SK-N-MC (cell line): Measurements from ENCODE around the gene MCUR1.
A peak's percentile ranks its signal among the peaks of the same experiment; 100 is the strongest.

Source experiments
- DNase-seq: peaks from one replicate; pipeline ENCODE4 v3.0.0-alpha.2; 2011; ENCODE audit warnings: low read depth, low spot score
- H3K27ac ChIP-seq: fragments of 200-600 bp; sonication (generic); 2 replicates; pipeline ENCODE4 v1.5.1; 2016; ENCODE audit warnings: mixed run types
- H3K36me3 ChIP-seq: fragments of 200-600 bp; sonication (generic); 2 replicates; pipeline ENCODE4 v1.6.1; 2017; ENCODE audit warnings: antibody characterized with exemption, low read length, mixed read lengths; ENCODE audit not compliant: insufficient read depth
- H3K4me3 ChIP-seq: fragments of 200-600 bp; sonication (generic); 2 replicates; pipeline ENCODE4 v1.5.1; 2016
- H3K9ac ChIP-seq: fragments of 200-600 bp; sonication (generic); 2 replicates; pipeline ENCODE4 v1.8.0; 2017; ENCODE audit warnings: mixed run types, mixed read lengths; ENCODE audit not compliant: insufficient read length
- H3K9me3 ChIP-seq: fragments of 200-600 bp; sonication (generic); 2 replicates; pipeline ENCODE4 v1.6.1; 2017; ENCODE audit warnings: low read depth, mild to moderate bottlenecking, antibody characterized with exemption, low read length, moderate library complexity, mixed read lengths
- EZH2 ChIP-seq: fragments of 200-600 bp; sonication (generic); IDR thresholded peaks from one replicate; pipeline ENCODE4 v1.6.1; 2017; ENCODE audit warnings: antibody characterized with exemption
- FOXP2 ChIP-seq: optimal IDR thresholded peaks from 2 replicates; pipeline ENCODE3; 2011; ENCODE audit warnings: mild to moderate bottlenecking, moderate library complexity; ENCODE audit not compliant: insufficient read depth; ENCODE audit errors: extremely low read length, control extremely low read depth
- POLR2AphosphoS5 ChIP-seq: IDR thresholded peaks from 2 replicates; pipeline ENCODE4 v1.6.1; 2012; ENCODE audit warnings: mild to moderate bottlenecking, low read depth, low read length, borderline replicate concordance

Gene MCUR1

DNA sequence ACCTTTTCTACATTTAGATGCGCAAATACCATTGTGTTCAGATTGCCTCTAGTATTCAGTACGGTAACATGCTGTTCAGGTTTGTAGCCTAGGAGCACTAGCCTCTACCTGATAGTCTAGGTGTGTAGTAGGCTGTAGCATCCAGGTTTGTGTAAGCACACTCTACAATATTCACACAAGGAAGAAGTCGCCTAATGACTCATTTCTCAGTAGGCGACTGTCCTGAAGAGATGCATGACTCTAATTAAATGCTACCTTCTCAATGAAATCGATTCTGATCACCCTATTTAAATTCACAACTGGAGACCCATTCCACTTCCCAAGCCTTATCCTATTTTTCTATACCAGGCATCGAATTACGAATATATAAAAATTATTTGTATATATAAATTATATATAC lies 1.3 kb downstream of the MCUR1 start:
- Histone ChIP-seq H3K9me3 (no peaks in the 10 kb centered on the region), H3K4me3 (peak overlapping the region; percentile 97), H3K36me3 (peaks cover 25% of the 10 kb centered on the region), H3K27ac (no peak overlapping the region), H3K9ac (peak overlapping the region; percentile 87)
- DNase-seq: no peak
- TF ChIP-seq FOXP2 (no peak), EZH2 (no peak), POLR2AphosphoS5 (no peak)

DNA sequence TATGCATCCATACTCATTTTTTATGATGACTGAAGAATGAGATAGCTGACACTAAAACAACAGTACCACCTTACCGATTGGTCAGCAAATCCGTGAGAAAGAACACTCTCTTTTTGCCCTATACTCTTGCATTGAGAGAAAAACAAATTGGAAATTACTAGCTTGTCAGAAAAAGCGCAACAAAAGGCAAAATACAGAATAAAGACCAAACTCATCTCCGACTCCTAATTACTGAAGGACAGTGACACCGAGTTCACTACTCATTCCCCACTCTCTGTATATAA lies 2.1 kb downstream of the MCUR1 start:
- TF ChIP-seq EZH2 (no peak), POLR2AphosphoS5 (no peak), FOXP2 (no peak)
- H3K27ac ChIP-seq: no peak overlapping the region
- peak overlapping the region; percentile 97 for H3K4me3 ChIP-seq
- peaks cover 28% of the 10 kb centered on the region for H3K36me3 ChIP-seq
- no peak for DNase-seq
- no peaks in the 10 kb centered on the region for H3K9me3 ChIP-seq
- H3K9ac ChIP-seq: no peak overlapping the region

DNA sequence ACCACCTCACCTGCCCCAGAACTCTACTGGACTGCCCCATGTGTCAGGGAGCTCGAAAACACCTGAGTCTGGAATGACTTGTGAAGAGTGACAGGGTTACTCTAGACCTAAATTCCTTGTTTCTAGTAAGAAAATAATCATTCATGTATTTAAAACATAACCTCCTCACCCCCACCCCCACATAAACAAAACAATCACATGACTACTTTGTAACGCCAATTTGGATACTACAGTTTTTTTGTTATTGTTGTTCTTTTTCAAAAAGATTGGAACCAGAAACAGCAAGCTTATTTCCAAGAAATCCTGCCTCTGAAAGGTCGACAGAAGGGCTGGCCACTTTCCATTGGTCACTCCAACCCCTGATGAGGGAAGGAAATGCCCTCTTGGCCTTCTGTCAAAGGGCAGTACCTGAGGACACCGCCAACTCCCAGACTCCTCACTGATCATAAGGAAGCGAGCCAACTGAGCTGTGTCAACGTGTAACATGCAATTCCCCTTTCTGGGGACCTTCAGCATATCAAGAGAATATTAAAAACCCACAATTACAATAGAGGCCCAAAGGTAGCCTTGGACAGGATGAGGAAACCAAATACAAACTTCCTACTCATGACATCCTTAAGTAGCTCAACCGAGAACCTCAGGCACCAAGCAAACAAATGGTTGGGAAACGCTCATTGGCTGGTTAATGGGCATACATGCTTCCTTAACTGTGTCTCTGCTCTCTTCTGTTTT lies 2.6 kb downstream of the MCUR1 start:
- TF ChIP-seq FOXP2 (no peak), POLR2AphosphoS5 (no peak)
- 0 out of 2 replicates have a peak overlapping the region, but pooled peaks have one; percentile 23 for H3K27ac ChIP-seq
- H3K9ac ChIP-seq: no peak overlapping the region
- DNase-seq: no peak
- H3K4me3 ChIP-seq: peak overlapping the region; percentile 97
- H3K36me3 ChIP-seq: peaks cover 33% of the 10 kb centered on the region
- no peaks in the 10 kb centered on the region for H3K9me3 ChIP-seq

DNA sequence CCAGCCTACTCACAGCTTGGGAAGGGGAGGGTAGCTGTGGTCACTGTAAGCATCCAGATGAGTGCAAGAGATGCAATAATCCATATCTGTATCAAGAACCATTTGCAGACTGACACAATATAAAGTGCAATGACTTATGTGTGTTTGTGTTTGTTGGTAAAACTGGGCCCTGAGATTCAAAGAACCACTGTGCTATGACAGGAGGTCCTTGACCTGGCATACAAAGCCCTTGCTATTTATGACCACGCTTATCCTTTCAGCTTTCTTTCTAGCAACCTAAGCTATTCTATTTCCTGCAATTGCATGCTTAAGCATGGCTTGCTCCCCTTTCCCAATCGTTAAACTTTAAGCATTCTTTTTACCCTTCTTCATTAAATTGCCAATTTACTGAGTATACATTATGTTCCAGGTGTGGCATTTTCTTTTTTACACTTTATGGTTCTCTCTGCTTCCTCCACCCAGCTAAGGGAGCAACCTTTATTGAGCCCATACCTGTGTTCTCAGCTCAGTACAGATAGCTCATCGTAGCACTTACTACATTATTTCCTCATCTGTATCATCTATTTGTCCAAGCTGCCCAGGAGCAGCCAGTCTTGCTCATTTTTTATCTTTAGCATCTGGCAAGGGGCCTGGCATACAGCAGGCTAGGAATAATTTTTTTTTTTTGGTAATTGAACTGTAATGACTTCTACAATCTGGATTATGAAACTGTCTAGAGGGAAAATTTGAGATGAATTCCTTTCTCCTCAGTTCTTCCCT lies 3.5 kb downstream of the MCUR1 start:
- no peak for DNase-seq
- Histone ChIP-seq H3K4me3 (no peak overlapping the region), H3K9ac (no peak overlapping the region), H3K36me3 (peaks cover 41% of the 10 kb centered on the region), H3K27ac (no peak overlapping the region), H3K9me3 (no peaks in the 10 kb centered on the region)
- TF ChIP-seq POLR2AphosphoS5 (no peak), EZH2 (no peak), FOXP2 (no peak)

DNA sequence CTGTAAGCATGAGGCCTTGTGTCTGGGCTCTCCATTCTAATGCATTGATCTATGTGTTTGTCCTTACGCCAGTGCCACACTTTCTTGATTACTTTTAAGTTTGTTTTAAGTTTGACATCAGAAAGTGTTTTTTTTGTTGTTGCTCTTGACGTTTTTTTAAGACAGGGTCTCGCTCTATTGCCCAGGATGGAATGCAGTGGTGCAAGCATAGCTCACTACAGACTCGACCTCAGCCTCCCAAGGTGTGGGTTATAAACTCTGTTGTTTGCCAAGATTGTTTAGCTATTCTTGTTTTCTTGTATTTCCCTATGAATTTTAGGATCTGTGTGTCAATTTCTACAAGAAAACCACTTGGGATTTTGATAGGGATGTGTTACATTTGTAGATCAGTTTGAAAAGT lies 5.6 kb downstream of the MCUR1 start:
- H3K9me3 ChIP-seq: no peaks in the 10 kb centered on the region
- H3K27ac ChIP-seq: no peak overlapping the region
- DNase-seq: no peak
- H3K9ac ChIP-seq: no peak overlapping the region
- H3K36me3 ChIP-seq: peaks cover 57% of the 10 kb centered on the region
- no peak overlapping the region for H3K4me3 ChIP-seq
- no peak for TF ChIP-seq FOXP2
- TF ChIP-seq EZH2: no peak
- TF ChIP-seq POLR2AphosphoS5: no peak

DNA sequence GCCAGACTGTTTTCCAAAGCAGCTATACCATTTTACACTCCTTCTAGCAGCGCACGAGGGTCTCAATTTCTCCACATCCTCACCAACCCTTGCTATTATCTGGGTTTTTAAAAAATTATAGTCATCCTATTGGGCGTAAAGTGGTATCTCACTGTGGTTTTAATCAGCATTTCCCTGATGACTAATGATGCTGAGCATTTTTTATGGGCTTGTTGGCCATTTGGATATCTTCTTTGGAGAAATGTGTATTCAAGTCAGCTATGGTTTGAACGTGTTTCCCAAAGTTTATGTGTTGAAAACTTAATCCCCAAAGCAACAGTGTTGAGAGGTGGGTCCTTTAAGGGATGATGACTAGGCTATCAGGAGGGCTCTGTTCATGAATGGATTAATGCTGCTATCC lies 6.7 kb downstream of the MCUR1 start:
- no peak overlapping the region for H3K9ac ChIP-seq
- no peak for DNase-seq
- H3K9me3 ChIP-seq: no peaks in the 10 kb centered on the region
- H3K4me3 ChIP-seq: no peak overlapping the region
- peaks cover 67% of the 10 kb centered on the region for H3K36me3 ChIP-seq
- no peak overlapping the region for H3K27ac ChIP-seq
- no peak for TF ChIP-seq FOXP2
- TF ChIP-seq POLR2AphosphoS5: no peak
- TF ChIP-seq EZH2: no peak

DNA sequence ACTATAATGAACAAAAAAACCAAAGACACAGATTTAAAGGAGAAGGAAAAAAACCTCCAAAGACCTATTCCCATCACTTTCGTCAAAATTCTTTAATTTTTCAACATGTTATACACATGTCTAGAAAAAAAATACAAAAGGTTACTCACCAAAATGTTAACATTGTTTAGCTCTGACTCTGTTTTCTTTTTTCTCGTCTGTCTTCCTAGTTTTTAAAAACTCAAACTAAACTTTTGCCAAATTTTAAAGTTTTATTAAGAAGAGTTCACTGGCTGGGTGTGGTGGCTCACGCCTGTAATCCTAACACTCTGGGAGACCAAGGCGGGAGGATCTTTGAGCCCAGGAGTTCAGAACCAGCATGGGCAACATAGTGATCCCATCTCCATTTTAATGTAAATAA lies 10.8 kb downstream of the MCUR1 start:
- Histone ChIP-seq H3K4me3 (no peak overlapping the region), H3K27ac (no peak overlapping the region), H3K9ac (no peak overlapping the region), H3K9me3 (no peaks in the 10 kb centered on the region), H3K36me3 (peaks cover 84% of the 10 kb centered on the region)
- no peak for TF ChIP-seq POLR2AphosphoS5
- no peak for TF ChIP-seq FOXP2
- no peak for TF ChIP-seq EZH2
- no peak for DNase-seq

DNA sequence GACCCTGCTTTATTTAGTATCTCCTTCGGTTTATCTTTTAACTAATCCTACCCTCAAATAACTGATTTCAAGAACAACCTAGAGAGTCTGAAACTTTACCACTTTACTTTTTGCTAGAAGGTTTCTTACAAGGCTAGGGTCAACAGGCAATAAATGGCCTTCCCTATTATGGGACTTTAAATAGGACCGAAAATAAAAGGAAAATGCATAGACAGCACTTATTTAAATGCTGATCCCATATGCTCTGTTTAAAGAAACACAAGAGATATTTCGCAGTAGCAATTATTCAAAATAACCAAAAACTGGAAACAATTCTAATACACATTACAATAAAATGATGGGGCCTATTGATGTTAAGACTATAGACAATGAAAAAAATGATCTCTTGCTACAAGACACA lies 13.7 kb downstream of the MCUR1 start:
- Histone ChIP-seq H3K36me3 (peaks cover 70% of the 10 kb centered on the region), H3K9me3 (no peaks in the 10 kb centered on the region), H3K4me3 (no peak overlapping the region), H3K9ac (no peak overlapping the region), H3K27ac (peak overlapping the region; percentile 73)
- no peak for DNase-seq
- TF ChIP-seq POLR2AphosphoS5 (no peak), FOXP2 (no peak), EZH2 (no peak)
